OCI-LY1 (cell line): ENCODE measurements around the gene PNCK.

Experiments used
- H2AFZ ChIP-seq: fragments of 200-600 bp; sonication (generic), shearing (Covaris generic); 2 replicates; pipeline ENCODE4 v1.6.0; 2014; ENCODE audit warnings: antibody characterized with exemption, mild to moderate bottlenecking, low read length
- H3F3A ChIP-seq: fragments of 200-600 bp; sonication (generic), shearing (Covaris generic); 2 replicates; pipeline ENCODE4 v1.6.0; 2014; ENCODE audit warnings: mild to moderate bottlenecking, antibody characterized with exemption, low read length, moderate library complexity; ENCODE audit not compliant: insufficient read depth
- H3K27ac ChIP-seq: fragments of 200-600 bp; sonication (generic); 2 replicates; pipeline ENCODE4 v1.5.1; 2014; ENCODE audit warnings: low read length, mixed run types, mild to moderate bottlenecking, low read depth; ENCODE audit not compliant: poor library complexity, severe bottlenecking
- H3K27me3 ChIP-seq: fragments of 200-600 bp; sonication (generic); 2 replicates; pipeline ENCODE4 v1.6.0; 2014; ENCODE audit warnings: antibody characterized with exemption, mild to moderate bottlenecking, low read length, moderate library complexity; ENCODE audit not compliant: insufficient read depth
- H3K36me3 ChIP-seq: fragments of 200-600 bp; sonication (generic); 2 replicates; pipeline ENCODE4 v1.6.1; 2014; ENCODE audit warnings: mild to moderate bottlenecking, antibody characterized with exemption, low read length, moderate library complexity, mixed read lengths; ENCODE audit not compliant: insufficient read depth
- H3K4me1 ChIP-seq: fragments of 200-600 bp; sonication (generic); 2 replicates; pipeline ENCODE4 v1.5.1; 2014; ENCODE audit warnings: mild to moderate bottlenecking, low read length, moderate library complexity; ENCODE audit not compliant: insufficient read depth, severe bottlenecking
- H3K4me2 ChIP-seq: fragments of 200-600 bp; sonication (generic), shearing (Covaris generic); 2 replicates; pipeline ENCODE4 v1.6.1; 2014; ENCODE audit warnings: low read length
- H3K4me3 ChIP-seq: fragments of 200-600 bp; sonication (generic); 2 replicates; pipeline ENCODE4 v1.5.1; 2014; ENCODE audit warnings: low read length, low read depth, mild to moderate bottlenecking, mixed read lengths; ENCODE audit not compliant: poor library complexity, severe bottlenecking
- H3K79me2 ChIP-seq: fragments of 200-600 bp; shearing (Covaris generic); 2 replicates; pipeline ENCODE4 v1.6.1; 2016; ENCODE audit warnings: mixed run types, low read length, mixed read lengths; ENCODE audit not compliant: insufficient read depth
- H3K9ac ChIP-seq: fragments of 200-600 bp; sonication (generic), shearing (Covaris generic); 2 replicates; pipeline ENCODE4 v1.6.1; 2014; ENCODE audit warnings: mild to moderate bottlenecking, low read length, mixed read lengths
- H3K9me2 ChIP-seq: fragments of 200-600 bp; sonication (generic), shearing (Covaris generic); 2 replicates; pipeline ENCODE4 v1.6.1; 2014; ENCODE audit warnings: low read depth, mild to moderate bottlenecking, low read length, mixed read lengths
- H3K9me3 ChIP-seq: fragments of 200-600 bp; shearing (Covaris generic); 2 replicates; pipeline ENCODE4 v1.6.1; 2014; ENCODE audit warnings: low read length, mixed read lengths
- H4K20me1 ChIP-seq: fragments of 200-600 bp; sonication (generic), shearing (Covaris generic); 2 replicates; pipeline ENCODE4 v1.6.0; 2016; ENCODE audit warnings: mild to moderate bottlenecking, low read length; ENCODE audit not compliant: insufficient read depth
- EZH2 ChIP-seq: fragments of 200-600 bp; sonication (generic), shearing (Covaris generic); IDR thresholded peaks from 2 replicates; pipeline ENCODE4 v1.8.0; 2017; ENCODE audit warnings: borderline replicate concordance, mixed run types, mild to moderate bottlenecking, antibody characterized with exemption, low read length, moderate library complexity, mixed read lengths
- TF ChIP-seq, protein P1 (sequence below): fragments of 200-600 bp; sonication (generic), shearing (Covaris generic); IDR thresholded peaks from 2 replicates; pipeline ENCODE4 v1.5.1; 2017; ENCODE audit warnings: mild to moderate bottlenecking, antibody characterized with exemption, low read length, moderate library complexity, mixed read lengths

Gene PNCK

DNA sequence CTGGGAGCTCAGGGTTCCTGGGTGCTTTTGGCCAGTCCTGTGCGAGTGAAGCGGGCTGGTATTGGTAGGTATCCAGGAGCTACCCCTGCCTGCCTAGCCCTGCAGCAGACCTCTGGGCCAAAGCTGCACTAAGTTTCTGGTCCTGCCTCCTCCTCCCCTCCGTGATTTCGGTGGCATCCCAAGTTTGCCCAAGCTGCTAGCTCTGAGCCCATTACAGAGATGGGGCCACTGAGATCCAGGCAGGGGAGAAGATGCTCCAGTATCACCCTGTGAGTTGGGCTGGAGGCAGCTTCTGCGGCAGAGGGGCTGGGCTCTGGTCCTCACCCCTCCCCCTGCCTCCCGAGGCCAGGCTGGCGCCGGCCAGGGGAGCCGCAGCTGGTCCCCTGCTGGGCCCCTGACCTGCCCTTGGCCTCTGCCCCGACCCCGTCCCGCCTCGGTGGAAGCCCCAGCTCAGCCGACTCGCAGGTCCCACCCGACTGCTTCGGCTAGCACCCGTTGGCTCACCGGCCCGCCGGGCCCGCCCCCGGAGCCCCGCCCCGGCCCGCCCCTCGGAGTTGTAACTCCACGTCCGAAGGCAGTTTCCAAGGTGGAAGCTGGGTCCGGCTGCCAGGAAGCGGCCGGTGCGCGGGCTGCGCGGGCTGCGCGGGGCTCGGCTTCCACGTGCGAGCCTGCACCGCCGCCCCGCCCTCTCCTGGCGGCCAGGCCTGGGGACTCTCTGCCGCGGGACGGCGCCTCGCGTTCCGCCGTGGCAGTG lies 26.8 kb downstream of the PNCK start, which contains the start of gene DUSP9:
DUSP9 (plus strand) TSS at position 584 of the 754 bp plus-strand sequence. CDS start 751 bp downstream, outside the sequence.
- Histone ChIP-seq H3K79me2 (no peaks in the 10 kb centered on the region), H3K4me2 (no peak within 1 kb of the TSS), H3K9me2 (no peaks in the 10 kb centered on the region)

DNA sequence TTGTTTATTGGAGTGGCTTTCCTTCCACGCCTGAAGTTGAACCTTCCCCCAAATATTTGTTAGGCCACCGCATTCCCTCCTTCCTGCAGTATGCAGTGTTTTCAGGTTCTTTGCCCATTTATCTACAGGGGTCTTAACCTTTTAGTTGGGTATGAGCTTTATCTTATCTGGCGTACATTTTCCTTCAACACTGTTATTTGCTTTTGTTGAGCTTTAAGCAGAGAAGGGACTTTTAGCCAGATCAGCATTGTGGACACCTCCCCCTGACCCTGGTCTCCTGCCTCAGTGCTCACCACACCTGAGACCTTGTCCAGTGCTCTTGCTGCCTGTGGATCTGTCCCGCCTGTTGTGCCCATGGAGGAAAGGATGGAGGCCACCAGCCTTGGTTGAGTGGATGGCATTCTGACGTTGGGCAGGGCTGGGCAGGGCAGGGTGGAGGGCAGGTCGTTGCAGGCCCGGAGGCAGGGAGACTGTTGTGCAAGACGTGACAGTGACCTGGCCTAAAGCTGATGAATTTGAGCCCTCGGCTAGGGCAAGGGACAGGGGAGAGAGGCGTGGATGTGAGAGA lies 27.6 kb downstream of the PNCK start:
- Histone ChIP-seq H3K9me3 (no peaks in the 10 kb centered on the region), H3K4me2 (no peak overlapping the region), H3K9me2 (no peaks in the 10 kb centered on the region), H3K27ac (no peak overlapping the region), H3K27me3 (no peaks in the 10 kb centered on the region; the same call in 1 of the 2 replicates), H3K36me3 (no peaks in the 10 kb centered on the region), H3K9ac (no peak overlapping the region), H4K20me1 (no peaks in the 10 kb centered on the region), H3K4me1 (no peaks in the 10 kb centered on the region), H2AFZ (no peak overlapping the region), H3K4me3 (no peak overlapping the region), H3F3A (no peaks in the 10 kb centered on the region), H3K79me2 (no peaks in the 10 kb centered on the region)
- no peak for TF ChIP-seq EZH2
- TF ChIP-seq, protein P1, sequence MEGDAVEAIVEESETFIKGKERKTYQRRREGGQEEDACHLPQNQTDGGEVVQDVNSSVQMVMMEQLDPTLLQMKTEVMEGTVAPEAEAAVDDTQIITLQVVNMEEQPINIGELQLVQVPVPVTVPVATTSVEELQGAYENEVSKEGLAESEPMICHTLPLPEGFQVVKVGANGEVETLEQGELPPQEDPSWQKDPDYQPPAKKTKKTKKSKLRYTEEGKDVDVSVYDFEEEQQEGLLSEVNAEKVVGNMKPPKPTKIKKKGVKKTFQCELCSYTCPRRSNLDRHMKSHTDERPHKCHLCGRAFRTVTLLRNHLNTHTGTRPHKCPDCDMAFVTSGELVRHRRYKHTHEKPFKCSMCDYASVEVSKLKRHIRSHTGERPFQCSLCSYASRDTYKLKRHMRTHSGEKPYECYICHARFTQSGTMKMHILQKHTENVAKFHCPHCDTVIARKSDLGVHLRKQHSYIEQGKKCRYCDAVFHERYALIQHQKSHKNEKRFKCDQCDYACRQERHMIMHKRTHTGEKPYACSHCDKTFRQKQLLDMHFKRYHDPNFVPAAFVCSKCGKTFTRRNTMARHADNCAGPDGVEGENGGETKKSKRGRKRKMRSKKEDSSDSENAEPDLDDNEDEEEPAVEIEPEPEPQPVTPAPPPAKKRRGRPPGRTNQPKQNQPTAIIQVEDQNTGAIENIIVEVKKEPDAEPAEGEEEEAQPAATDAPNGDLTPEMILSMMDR: no peak

More for the DNA sequence above, 26.8 kb downstream of the PNCK start, which contains the start of gene DUSP9:
- Histone ChIP-seq H3K36me3 (no peaks in the 10 kb centered on the region), H3K4me3 (no peak within 1 kb of the TSS), H3F3A (no peaks in the 10 kb centered on the region), H2AFZ (no peak within 1 kb of the TSS), H3K27me3 (no peaks in the 10 kb centered on the region; the same call in 1 of the 2 replicates), H3K4me1 (no peaks in the 10 kb centered on the region), H3K27ac (no peak within 1 kb of the TSS), H3K9ac (no peak within 1 kb of the TSS), H4K20me1 (no peaks in the 10 kb centered on the region), H3K9me3 (no peaks in the 10 kb centered on the region)
- TF ChIP-seq, protein P1: no peak
- TF ChIP-seq EZH2: no peak

DNA sequence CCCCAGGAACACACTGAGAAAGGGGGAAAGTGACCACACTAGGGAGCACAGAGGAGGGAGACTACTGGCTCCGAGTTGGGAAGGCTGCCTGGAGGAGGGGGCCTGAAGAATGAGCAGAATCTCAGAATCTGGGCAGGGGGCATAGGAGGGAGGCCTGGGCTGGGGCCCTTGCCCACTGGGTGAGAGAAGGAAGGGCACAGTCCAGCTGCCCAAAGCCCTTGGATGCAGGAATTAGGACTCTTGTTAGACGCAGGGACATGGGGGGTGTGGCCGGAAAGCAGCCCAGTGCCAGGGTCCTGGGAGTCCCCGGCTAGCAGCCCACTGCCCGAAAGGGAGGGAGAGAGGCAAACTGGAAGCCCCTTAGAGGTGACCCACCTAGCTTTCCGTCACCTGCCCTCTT lies 28.5 kb downstream of the PNCK start:
- no peak for TF ChIP-seq EZH2
- TF ChIP-seq, protein P1: no peak
- no peaks in the 10 kb centered on the region for H3K4me1 ChIP-seq
- H3K9ac ChIP-seq: no peak overlapping the region
- H3K79me2 ChIP-seq: no peaks in the 10 kb centered on the region
- H3K27ac ChIP-seq: no peak overlapping the region
- H3K36me3 ChIP-seq: no peaks in the 10 kb centered on the region
- no peak overlapping the region for H3K4me2 ChIP-seq
- no peaks in the 10 kb centered on the region for H3K9me3 ChIP-seq
- H3K4me3 ChIP-seq: no peak overlapping the region
- H2AFZ ChIP-seq: no peak overlapping the region
- no peaks in the 10 kb centered on the region for H3K9me2 ChIP-seq
- no peaks in the 10 kb centered on the region for H3F3A ChIP-seq
- no peaks in the 10 kb centered on the region; the same call in 1 of the 2 replicates for H3K27me3 ChIP-seq
- no peaks in the 10 kb centered on the region for H4K20me1 ChIP-seq
